WTC11 (cell line): ENCODE results near the gene CTNS. TPM values are rescaled to one million over a fixed set of nuclear protein-coding genes. Genes with fewer than 3 reads are reported as not detected.

Experiments
- ATAC-seq: fragments of 200-7000 bp; cut with Tn5 transposase; 2 replicates; pipeline ENCODE4 v1.10.0; 2021; ENCODE audit warnings: mild to moderate bottlenecking, moderate library complexity
- CTCF ChIA-PET: fragments of 300-600 bp; sonication (Branson Sonifier 250); formaldehyde crosslinking; loops from one replicate; lab custom pipeline; 2021; ENCODE audit warnings: antibody characterized with exemption; lab: Charles Lee
- POLR2A ChIA-PET: fragments of 350-600 bp; sonication (Branson Sonifier 250); formaldehyde crosslinking; loops from one replicate; lab custom pipeline; 2021; ENCODE audit warnings: antibody characterized with exemption; lab: Charles Lee
- DNase-seq: peaks from one replicate; pipeline ENCODE4 v3.0.0; 2021; ENCODE audit warnings: low spot score
- H3K27ac Mint-ChIP-seq: 2 replicates; pipeline ENCODE4 v1.8.0; 2021; ENCODE audit warnings: mixed read lengths
- H3K27me3 Mint-ChIP-seq: 2 replicates; pipeline ENCODE4 v1.8.0; 2021; ENCODE audit warnings: low read depth, mild to moderate bottlenecking, moderate library complexity, mixed read lengths
- H3K36me3 Mint-ChIP-seq: 2 replicates; pipeline ENCODE4 v1.8.0; 2021; ENCODE audit warnings: mixed read lengths
- H3K4me1 Mint-ChIP-seq: 2 replicates; pipeline ENCODE4 v1.8.0; 2022; ENCODE audit warnings: mixed read lengths
- H3K4me3 Mint-ChIP-seq: 2 replicates; pipeline ENCODE4 v1.8.0; 2021; ENCODE audit warnings: mild to moderate bottlenecking, moderate library complexity, mixed read lengths
- H3K9me3 Mint-ChIP-seq: 2 replicates; pipeline ENCODE4 v1.8.0; 2021; ENCODE audit warnings: mixed read lengths
- AR ChIP-seq: fragments of 250-450 bp; sonication (Bioruptor Pico); IDR thresholded peaks from 2 replicates; pipeline ENCODE4 v1.9.0; 2021; ENCODE audit warnings: mild to moderate bottlenecking
- ATF1 ChIP-seq: sonication (generic); formaldehyde crosslinking; IDR thresholded peaks from 2 replicates; pipeline ENCODE4 v1.8.1; 2023; ENCODE audit warnings: mild to moderate bottlenecking, moderate library complexity, missing genetic modification reagents
- CBFB ChIP-seq: sonication (generic); formaldehyde crosslinking; IDR thresholded peaks from 2 replicates; pipeline ENCODE4 v1.8.1; 2022; ENCODE audit warnings: mild to moderate bottlenecking, low read depth, missing genetic modification reagents
- CTCF ChIP-seq: fragments of 200-600 bp; IDR thresholded peaks from 2 replicates; pipeline ENCODE4 v1.8.0; 2022; ENCODE audit warnings: antibody characterized with exemption
- ELF4 ChIP-seq: sonication (generic); formaldehyde crosslinking; IDR thresholded peaks from 2 replicates; pipeline ENCODE4 v1.8.1; 2022; ENCODE audit warnings: low read depth, mild to moderate bottlenecking, moderate library complexity, missing genetic modification reagents
- FOXP1 ChIP-seq: sonication (generic); formaldehyde crosslinking; IDR thresholded peaks from 2 replicates; pipeline ENCODE4 v1.8.0; 2022; ENCODE audit warnings: missing genetic modification reagents, mild to moderate bottlenecking, moderate library complexity, borderline replicate concordance
- RORB ChIP-seq: fragments of 250-450 bp; sonication (Bioruptor Pico); IDR thresholded peaks from 2 replicates; pipeline ENCODE4 v1.9.0; 2021; ENCODE audit warnings: mild to moderate bottlenecking
- SP1 ChIP-seq: sonication (generic); formaldehyde crosslinking; conservative IDR thresholded peaks from 2 replicates; pipeline ENCODE4 v1.8.1; 2022; ENCODE audit warnings: missing genetic modification reagents
- TCF7 ChIP-seq: sonication (generic); formaldehyde crosslinking; IDR thresholded peaks from 2 replicates; pipeline ENCODE4 v1.8.0; 2022; ENCODE audit warnings: mild to moderate bottlenecking, low read depth, missing genetic modification reagents, moderate library complexity
- TP53 ChIP-seq: sonication (generic); formaldehyde crosslinking; IDR thresholded peaks from 2 replicates; pipeline ENCODE4 v1.8.1; 2023; ENCODE audit warnings: mild to moderate bottlenecking, missing genetic modification reagents
- ZNF138 ChIP-seq: sonication (generic); formaldehyde crosslinking; conservative IDR thresholded peaks from 2 replicates; pipeline ENCODE4 v1.8.1; 2022; ENCODE audit warnings: mild to moderate bottlenecking, moderate library complexity, missing genetic modification reagents
- ZNF317 ChIP-seq: sonication (generic); formaldehyde crosslinking; IDR thresholded peaks from 2 replicates; pipeline ENCODE4 v1.8.1; 2023; ENCODE audit warnings: low read depth, mild to moderate bottlenecking, moderate library complexity, missing genetic modification reagents, borderline replicate concordance
- total RNA-seq: library from RNA; stranded (reverse); gene quantifications from 3 replicates; pipeline ENCODE4 v1.2.3, GENCODE V29; 2021
- TF ChIP-seq, protein P1 (sequence below): sonication (generic); formaldehyde crosslinking; IDR thresholded peaks from 2 replicates; pipeline ENCODE4 v1.8.1; 2022; ENCODE audit warnings: low read depth, missing genetic modification reagents, borderline replicate concordance
- TF ChIP-seq, protein P2 (sequence below): sonication (generic); formaldehyde crosslinking; conservative IDR thresholded peaks from 2 replicates; pipeline ENCODE4 v1.8.1; 2023; ENCODE audit warnings: mild to moderate bottlenecking, low read depth, missing genetic modification reagents, moderate library complexity

Gene CTNS
- total RNA-seq, 1 experiment from 2014 or later: 10.7 TPM

- Mint-ChIP-seq H3K4me1 (no peaks in the 10 kb centered on the region), H3K27ac (no peak overlapping the region), H3K27me3 (no peaks in the 10 kb centered on the region)
- CTCF ChIA-PET: interaction anchor here (1.0 kb wide), 1 partner anchor 24 kb away, joined by 3 read pairs; no protein-coding TSS in a partner anchor
- POLR2A ChIA-PET: no interaction called here
- TF ChIP-seq CTCF: no peak
- no peak for TF ChIP-seq TP53 (CRISPR knock-in tag)
- no peak for TF ChIP-seq RORB (CRISPR knock-in tag)
- TF ChIP-seq ELF4 (CRISPR knock-in tag): no peak
- no peak for TF ChIP-seq ZNF138 (CRISPR knock-in tag)
- no peak for TF ChIP-seq SP1 (CRISPR knock-in tag)
- TF ChIP-seq AR: no peak
- TF ChIP-seq, all 79 proteins: peak for 0
- DNase-seq (no peak), ATAC-seq (no peak)
- no peak overlapping the region for H3K4me3 Mint-ChIP-seq
- no peaks in the 10 kb centered on the region for H3K9me3 Mint-ChIP-seq
- H3K36me3 Mint-ChIP-seq: no peaks in the 10 kb centered on the region
Measured at GRCh38 chr17:3658784-3659449, 22.4 kb downstream of the CTNS start.

DNA sequence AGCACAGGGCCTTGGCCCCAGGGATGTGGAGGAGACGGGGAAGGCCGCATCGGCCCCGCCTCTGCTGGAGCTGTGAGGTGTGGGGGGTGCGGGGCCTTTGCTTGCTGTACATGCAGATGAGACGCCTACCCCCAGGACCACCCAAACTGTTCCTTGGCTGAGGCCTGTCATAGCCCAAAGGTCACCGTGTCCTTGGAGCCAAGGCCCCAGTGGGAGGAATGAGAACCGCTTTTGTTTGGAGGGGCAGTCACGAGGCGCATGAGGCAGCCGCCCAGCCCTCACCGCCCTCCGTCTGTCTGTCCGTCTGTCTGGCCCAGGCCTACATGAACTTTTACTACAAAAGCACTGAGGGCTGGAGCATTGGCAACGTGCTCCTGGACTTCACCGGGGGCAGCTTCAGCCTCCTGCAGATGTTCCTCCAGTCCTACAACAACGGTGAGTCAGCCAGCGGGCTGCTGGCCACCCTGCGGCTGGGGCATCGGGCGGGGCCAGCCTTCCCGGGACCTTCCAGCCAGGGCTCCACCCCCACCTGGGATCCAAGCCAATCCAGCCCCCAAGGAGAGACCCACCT lies 23.1 kb downstream of the CTNS start:
- ATAC-seq (no peak), DNase-seq (no peak)
- TF ChIP-seq FOXP1 (CRISPR knock-in tag): no peak
- TF ChIP-seq, protein P1, sequence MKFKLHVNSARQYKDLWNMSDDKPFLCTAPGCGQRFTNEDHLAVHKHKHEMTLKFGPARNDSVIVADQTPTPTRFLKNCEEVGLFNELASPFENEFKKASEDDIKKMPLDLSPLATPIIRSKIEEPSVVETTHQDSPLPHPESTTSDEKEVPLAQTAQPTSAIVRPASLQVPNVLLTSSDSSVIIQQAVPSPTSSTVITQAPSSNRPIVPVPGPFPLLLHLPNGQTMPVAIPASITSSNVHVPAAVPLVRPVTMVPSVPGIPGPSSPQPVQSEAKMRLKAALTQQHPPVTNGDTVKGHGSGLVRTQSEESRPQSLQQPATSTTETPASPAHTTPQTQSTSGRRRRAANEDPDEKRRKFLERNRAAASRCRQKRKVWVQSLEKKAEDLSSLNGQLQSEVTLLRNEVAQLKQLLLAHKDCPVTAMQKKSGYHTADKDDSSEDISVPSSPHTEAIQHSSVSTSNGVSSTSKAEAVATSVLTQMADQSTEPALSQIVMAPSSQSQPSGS (CRISPR knock-in tag): no peak
- H3K27me3 Mint-ChIP-seq: no peaks in the 10 kb centered on the region
- no peaks in the 10 kb centered on the region for H3K9me3 Mint-ChIP-seq
- H3K4me1 Mint-ChIP-seq: no peaks in the 10 kb centered on the region
- CTCF ChIA-PET: interaction anchor here (1.0 kb wide), 1 partner anchor 23 kb away, joined by 3 read pairs; no protein-coding TSS in a partner anchor
- POLR2A ChIA-PET: no interaction called here
- H3K27ac Mint-ChIP-seq: no peak overlapping the region
- no peak overlapping the region for H3K4me3 Mint-ChIP-seq
- peaks cover 5% of the 10 kb centered on the region; the same call in 1 of the 2 replicates for H3K36me3 Mint-ChIP-seq

GRCh38 chr17:3660311-3660891 lies 23.8 kb downstream of the CTNS start:
- H3K27ac Mint-ChIP-seq: no peak overlapping the region

More at GRCh38 chr17:3660311-3660891, 23.8 kb downstream of the CTNS start:
- H3K9me3 Mint-ChIP-seq: no peaks in the 10 kb centered on the region
- ATAC-seq: no peak
- CTCF ChIA-PET: interaction anchor here (0.8 kb wide), 1 partner anchor 78 kb away, joined by 4 read pairs; no protein-coding TSS in a partner anchor
- TF ChIP-seq CBFB (CRISPR knock-in tag) (no peak), ZNF317 (CRISPR knock-in tag) (no peak), TCF7 (CRISPR knock-in tag) (no peak), ATF1 (CRISPR knock-in tag) (no peak)
- TF ChIP-seq, protein P2, sequence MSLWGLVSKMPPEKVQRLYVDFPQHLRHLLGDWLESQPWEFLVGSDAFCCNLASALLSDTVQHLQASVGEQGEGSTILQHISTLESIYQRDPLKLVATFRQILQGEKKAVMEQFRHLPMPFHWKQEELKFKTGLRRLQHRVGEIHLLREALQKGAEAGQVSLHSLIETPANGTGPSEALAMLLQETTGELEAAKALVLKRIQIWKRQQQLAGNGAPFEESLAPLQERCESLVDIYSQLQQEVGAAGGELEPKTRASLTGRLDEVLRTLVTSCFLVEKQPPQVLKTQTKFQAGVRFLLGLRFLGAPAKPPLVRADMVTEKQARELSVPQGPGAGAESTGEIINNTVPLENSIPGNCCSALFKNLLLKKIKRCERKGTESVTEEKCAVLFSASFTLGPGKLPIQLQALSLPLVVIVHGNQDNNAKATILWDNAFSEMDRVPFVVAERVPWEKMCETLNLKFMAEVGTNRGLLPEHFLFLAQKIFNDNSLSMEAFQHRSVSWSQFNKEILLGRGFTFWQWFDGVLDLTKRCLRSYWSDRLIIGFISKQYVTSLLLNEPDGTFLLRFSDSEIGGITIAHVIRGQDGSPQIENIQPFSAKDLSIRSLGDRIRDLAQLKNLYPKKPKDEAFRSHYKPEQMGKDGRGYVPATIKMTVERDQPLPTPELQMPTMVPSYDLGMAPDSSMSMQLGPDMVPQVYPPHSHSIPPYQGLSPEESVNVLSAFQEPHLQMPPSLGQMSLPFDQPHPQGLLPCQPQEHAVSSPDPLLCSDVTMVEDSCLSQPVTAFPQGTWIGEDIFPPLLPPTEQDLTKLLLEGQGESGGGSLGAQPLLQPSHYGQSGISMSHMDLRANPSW (CRISPR knock-in tag): no peak
- TF ChIP-seq, all 79 proteins: peak for 0
- DNase-seq: no peak
- H3K4me1 Mint-ChIP-seq: no peaks in the 10 kb centered on the region
- POLR2A ChIA-PET: interaction anchor here (0.6 kb wide), 1 partner anchor 532 kb away, joined by 5 read pairs; no protein-coding TSS in a partner anchor
- no peaks in the 10 kb centered on the region for H3K27me3 Mint-ChIP-seq
- no peak overlapping the region for H3K4me3 Mint-ChIP-seq
- H3K36me3 Mint-ChIP-seq: peaks cover 11% of the 10 kb centered on the region; the same call in 1 of the 2 replicates
